ENCODE measurements around the gene MN1.

Gene MN1

GRCh38 chr22:27844656-27845591 lies 43.4 kb upstream of the MN1 start:
- TF ChIP-seq EZH2phosphoT487 (conservative IDR thresholded peaks at IDR 0.05; ENCODE audit: low read length) = no peak
- TF ChIP-seq CTCF (IDR thresholded peaks at IDR 0.05; ENCODE audit: insufficient read depth, low read length, poor library complexity, severe bottlenecking) = no peak
- Histone ChIP-seq H3K9me2 (replicated peaks; ENCODE audit: insufficient read depth, low read length) (no peaks in the 10 kb centered on the region), H2AFZ (ENCODE audit: low read depth, low read length, severe bottlenecking) (no peak overlapping the region), H3K9me3 (ENCODE audit: insufficient read depth, low read length) (no peaks in the 10 kb centered on the region), H3K27ac (ENCODE audit: low read depth, low read length) (no peak overlapping the region), H3K27me3 (ENCODE audit: low read length) (no peaks in the 10 kb centered on the region), H4K20me1 (ENCODE audit: low read depth, low read length) (no peaks in the 10 kb centered on the region), H3K9ac (ENCODE audit: low read length) (no peak overlapping the region), H3K79me2 (ENCODE audit: insufficient read depth, low read length) (no peaks in the 10 kb centered on the region), H3K4me3 (ENCODE audit: insufficient read depth, low read length, poor library complexity, severe bottlenecking) (no peak overlapping the region), H3K4me2 (ENCODE audit: low read depth, low read length, poor library complexity, severe bottlenecking) (no peak overlapping the region), H3F3A (ENCODE audit: insufficient read depth) (no peaks in the 10 kb centered on the region), H3K36me3 (ENCODE audit: low read length) (no peaks in the 10 kb centered on the region)

GRCh38 chr22:27844256-27844655 lies 42.7 kb upstream of the MN1 start:
- H3K27ac ChIP-seq (ENCODE audit: low read depth, low read length) = no peak overlapping the region
- H4K20me1 ChIP-seq (ENCODE audit: low read depth, low read length) = no peaks in the 10 kb centered on the region
- no peaks in the 10 kb centered on the region for H3K9me3 ChIP-seq (ENCODE audit: insufficient read depth, low read length)
- H3K27me3 ChIP-seq (ENCODE audit: low read length) = no peaks in the 10 kb centered on the region
- no peaks in the 10 kb centered on the region for H3K79me2 ChIP-seq (ENCODE audit: insufficient read depth, low read length)
- no peaks in the 10 kb centered on the region for H3K36me3 ChIP-seq (ENCODE audit: low read length)
- H3K9me2 ChIP-seq (replicated peaks; ENCODE audit: insufficient read depth, low read length) = no peaks in the 10 kb centered on the region
- no peak overlapping the region for H3K9ac ChIP-seq (ENCODE audit: low read length)
- no peak for TF ChIP-seq CTCF (IDR thresholded peaks at IDR 0.05; ENCODE audit: insufficient read depth, low read length, poor library complexity, severe bottlenecking)
- TF ChIP-seq EZH2phosphoT487 (conservative IDR thresholded peaks at IDR 0.05; ENCODE audit: low read length) = no peak
- H3F3A ChIP-seq (ENCODE audit: insufficient read depth) = no peaks in the 10 kb centered on the region
- no peak overlapping the region for H3K4me2 ChIP-seq (ENCODE audit: low read depth, low read length, poor library complexity, severe bottlenecking)
- no peak overlapping the region for H2AFZ ChIP-seq (ENCODE audit: low read depth, low read length, severe bottlenecking)
- H3K4me3 ChIP-seq (ENCODE audit: insufficient read depth, low read length, poor library complexity, severe bottlenecking) = no peak overlapping the region

- H2AFZ ChIP-seq (ENCODE audit: low read depth, low read length, severe bottlenecking) = no peak overlapping the region
- no peaks in the 10 kb centered on the region for H3F3A ChIP-seq (ENCODE audit: insufficient read depth)
- no peak overlapping the region for H3K27ac ChIP-seq (ENCODE audit: low read depth, low read length)
- no peak overlapping the region for H3K4me2 ChIP-seq (ENCODE audit: low read depth, low read length, poor library complexity, severe bottlenecking)
- no peak overlapping the region for H3K9ac ChIP-seq (ENCODE audit: low read length)
- H3K4me3 ChIP-seq (ENCODE audit: insufficient read depth, low read length, poor library complexity, severe bottlenecking) = no peak overlapping the region
- no peaks in the 10 kb centered on the region for H3K79me2 ChIP-seq (ENCODE audit: insufficient read depth, low read length)
- H3K9me3 ChIP-seq (ENCODE audit: insufficient read depth, low read length) = no peaks in the 10 kb centered on the region
- H3K27me3 ChIP-seq (ENCODE audit: low read length) = no peaks in the 10 kb centered on the region
- TF ChIP-seq EZH2phosphoT487 (conservative IDR thresholded peaks at IDR 0.05; ENCODE audit: low read length) (no peak), CTCF (IDR thresholded peaks at IDR 0.05; ENCODE audit: insufficient read depth, low read length, poor library complexity, severe bottlenecking) (no peak)
- H4K20me1 ChIP-seq (ENCODE audit: low read depth, low read length) = no peaks in the 10 kb centered on the region
- H3K36me3 ChIP-seq (ENCODE audit: low read length) = no peaks in the 10 kb centered on the region
- H3K9me2 ChIP-seq (replicated peaks; ENCODE audit: insufficient read depth, low read length) = no peaks in the 10 kb centered on the region
These were observed 41.9 kb upstream of the MN1 start for GRCh38 chr22:27843441-27843840.

Measured in SU-DHL-6 (cell line).